ENCODE data around the gene HOTAIR. TPM values are rescaled to one million over a fixed set of nuclear protein-coding genes. Genes with fewer than 3 reads are reported as not detected.

HOTAIR gene
- polyA plus RNA-seq, 2 of the 4 experiments (the other 2 are of a cell fraction), result 0.67 to 0.71 TPM

- no peak for ATAC-seq
These were observed 32.2 kb downstream of the HOTAIR start for GRCh38 chr12:53942467-53942997.

DNA sequence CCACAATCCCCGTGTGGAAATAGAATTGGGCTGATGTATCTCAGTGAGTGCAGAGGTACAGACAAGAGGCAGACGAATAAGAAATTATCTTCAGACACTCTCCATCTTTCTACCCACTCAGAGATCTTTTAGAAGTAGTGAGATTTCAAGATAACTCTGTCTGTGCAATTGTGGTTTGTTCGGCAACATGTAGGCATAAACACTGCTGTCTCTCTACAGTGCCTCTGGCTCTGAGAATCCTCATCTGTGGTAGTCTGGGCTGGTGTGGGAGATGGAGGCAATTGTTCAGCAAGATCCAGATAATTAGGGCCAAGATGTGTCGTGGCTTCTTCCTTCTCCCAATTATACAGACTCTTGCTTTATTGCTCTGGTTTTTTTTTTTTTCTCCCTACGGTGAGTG is 33.0 kb downstream of the HOTAIR start:
- TF ChIP-seq MAFK (IDR thresholded peaks at IDR 0.05; ENCODE audit: partially characterized antibody) (no peak), CEBPB (IDR thresholded peaks at IDR 0.05) (no peak)
- DNase-seq (ENCODE audit: low read depth in 1 of 2, low spot score in 1 of 2), result no peak
- ATAC-seq, result no peak
- 67% methylated on average over 5 of the region's 5 CpGs for WGBS (ENCODE audit: missing lambda C conversion rate)
- H3K4me1 ChIP-seq, result peaks cover 20% of the 10 kb centered on the region; the same call in 2 of the 3 replicates
- H3K4me3 ChIP-seq, result no peak overlapping the region
- ChIA-PET POLR2A (interaction anchor here (1.1 kb wide), 1 partner anchor 58 kb away, joined by 3 read pairs; the partner anchor contains the start of gene HOXC9), CTCF (interaction anchor here (0.7 to 1.3 kb wide), 6 partner anchors 12 to 157 kb away, joined by 3 to 5 read pairs (median 3); no protein-coding TSS in a partner anchor)
- H3K4me2 ChIP-seq, result peak overlapping the region; percentile 87; the same call in 2 of the 3 replicates
- no peaks in the 10 kb centered on the region for H3K9me3 ChIP-seq
- FAIRE-seq, result no peak
- H3K27ac ChIP-seq, result no peak overlapping the region

More at GRCh38 chr12:53942467-53942997, 32.2 kb downstream of the HOTAIR start:
- CTCF ChIA-PET, result interaction anchor here (0.6 to 1.3 kb wide), 9 partner anchors 11 to 185 kb away, joined by 3 to 5 read pairs (median 3); partner anchors contain the start of gene HOXC10
- H3K9me3 ChIP-seq, result no peaks in the 10 kb centered on the region
- peak overlapping the region; percentile 87; the same call in 1 of the 3 replicates for H3K4me2 ChIP-seq
- no peak overlapping the region for H3K27ac ChIP-seq
- no peak for DNase-seq (ENCODE audit: low read depth in 1 of 2, low spot score in 1 of 2)
- TF ChIP-seq FOSB (CRISPR knock-in tag; IDR thresholded peaks at IDR 0.05), result no peak
- no peak for TF ChIP-seq HOXB13 (CRISPR knock-in tag; IDR thresholded peaks at IDR 0.05; ENCODE audit: low read depth)
- no peak for TF ChIP-seq HMGXB4 (CRISPR knock-in tag; IDR thresholded peaks at IDR 0.05; ENCODE audit: borderline replicate concordance)
- no peak for TF ChIP-seq HES2 (IDR thresholded peaks at IDR 0.05)
- TF ChIP-seq KDM5A (IDR thresholded peaks at IDR 0.05), result no peak
- TF ChIP-seq CTCF (IDR thresholded peaks at IDR 0.05), result no peak
- no peak for TF ChIP-seq FOXS1 (CRISPR knock-in tag; IDR thresholded peaks at IDR 0.05)
- TF ChIP-seq ZNF302 (CRISPR knock-in tag; IDR thresholded peaks at IDR 0.05), result no peak
- TF ChIP-seq PHF8 (IDR thresholded peaks at IDR 0.05; ENCODE audit: borderline replicate concordance, low read depth), result no peak
- TF ChIP-seq CBX8 (IDR thresholded peaks at IDR 0.05), result no peak
- no peak for TF ChIP-seq POLR2AphosphoS2 (conservative IDR thresholded peaks at IDR 0.05; ENCODE audit: low read length)
- TF ChIP-seq MAX (IDR thresholded peaks at IDR 0.05), result no peak
- TF ChIP-seq TP53 (CRISPR knock-in tag; IDR thresholded peaks at IDR 0.05), result no peak
- no peak for TF ChIP-seq POLR2A (IDR thresholded peaks at IDR 0.05; ENCODE audit: low read length)
- TF ChIP-seq EHMT2 (IDR thresholded peaks at IDR 0.05; ENCODE audit: low read depth), result no peak
- no peak for TF ChIP-seq RARB (CRISPR knock-in tag; IDR thresholded peaks at IDR 0.05)
- TF ChIP-seq HOXA7 (CRISPR knock-in tag; IDR thresholded peaks at IDR 0.05), result no peak
- peaks cover 20% of the 10 kb centered on the region; the same call in 2 of the 3 replicates for H3K4me1 ChIP-seq
- no peak for FAIRE-seq
- POLR2A ChIA-PET, result interaction anchor here (0.5 kb wide), 1 partner anchor 392 kb away, joined by 8 read pairs; no protein-coding TSS in a partner anchor
- H3K4me3 ChIP-seq, result no peak overlapping the region
- 82% methylated on average over 2 of the region's 2 CpGs for WGBS (ENCODE audit: missing lambda C conversion rate)

- CTCF ChIA-PET, result interaction anchor here (1.1 to 3.6 kb wide), 4 partner anchors 44 to 195 kb away, joined by 3 to 18 read pairs (median 5); partner anchors contain the start of gene HOXC10
- DNase-seq (ENCODE audit: low read depth in 1 of 2, low spot score in 1 of 2) (no peak), ATAC-seq (no peak), FAIRE-seq (no peak)
- Histone ChIP-seq H3K27ac (no peak overlapping the region), H3K4me2 (peak overlapping the region; percentile 87; the same call in 2 of the 3 replicates), H3K4me3 (no peak overlapping the region), H3K9me3 (no peaks in the 10 kb centered on the region), H3K4me1 (peaks cover 20% of the 10 kb centered on the region; the same call in 2 of the 3 replicates)
- POLR2A ChIA-PET, result interaction anchor here (1.1 kb wide), 1 partner anchor 59 kb away, joined by 3 read pairs; the partner anchor contains the start of gene HOXC9
- TF ChIP-seq POLR2AphosphoS2 (conservative IDR thresholded peaks at IDR 0.05; ENCODE audit: low read length) (no peak), E2F6 (IDR thresholded peaks at IDR 0.05; ENCODE audit: borderline replicate concordance, low read depth) (no peak), CTCF (IDR thresholded peaks at IDR 0.05) (no peak), FOXS1 (CRISPR knock-in tag; IDR thresholded peaks at IDR 0.05) (no peak), CBX2 (IDR thresholded peaks at IDR 0.05; ENCODE audit: borderline replicate concordance, low read depth) (no peak), ZNF302 (CRISPR knock-in tag; IDR thresholded peaks at IDR 0.05) (no peak), SMC3 (IDR thresholded peaks at IDR 0.05) (no peak), EHF (CRISPR knock-in tag; IDR thresholded peaks at IDR 0.05) (no peak), BCL3 (IDR thresholded peaks at IDR 0.05) (no peak)
These were observed 33.6 kb downstream of the HOTAIR start for GRCh38 chr12:53941187-53941586.

Data from A549 (cell line).